ENCODE data around the gene PDCD4. TPM values are rescaled to one million over a fixed set of nuclear protein-coding genes. Genes with fewer than 3 reads are reported as not detected.

PDCD4 gene
- total and polyA plus RNA-seq, 2 of the 8 experiments (the other 6 are each of a cell fraction or from before 2014, with no cell fraction given) = 3.3 to 26.8 TPM

GRCh38 chr10:110867807-110868465 lies 3.8 kb upstream of the PDCD4 start:
- Histone ChIP-seq H2BK20ac (ENCODE audit: low read length) (no peak overlapping the region), H4K20me1 (replicated peaks in 1 of 2; ENCODE audit: control insufficient read depth in 1 of 2, insufficient read depth in 2 of 2, low read length in 2 of 2) (no peaks in the 10 kb centered on the region), H3K23ac (ENCODE audit: insufficient read length) (no peak overlapping the region), H3K4me3 (ENCODE audit: extremely low read depth in 1 of 4, insufficient read depth in 2 of 4, low read depth in 3 of 4, low read length in 4 of 4) (no peak overlapping the region), H2AK5ac (ENCODE audit: low read depth, low read length) (no peak overlapping the region), H3K79me2 (ENCODE audit: control insufficient read depth in 1 of 2, insufficient read depth in 2 of 2, low read length in 2 of 2) (no peaks in the 10 kb centered on the region), H4K8ac (ENCODE audit: extremely low read depth, insufficient read depth, low read length) (no peak overlapping the region), H3K9ac (replicated peaks in 1 of 4; ENCODE audit: extremely low read depth in 1 of 4, low read depth in 3 of 4, low read length in 3 of 4) (no peak overlapping the region), H3K18ac (ENCODE audit: extremely low read depth, low read length) (no peak overlapping the region), H3K4me1 (replicated peaks in 1 of 4; ENCODE audit: control insufficient read depth in 3 of 4, insufficient read depth in 4 of 4, low read length in 3 of 4) (peaks cover 4 to 12% (median 8%) of the 10 kb centered on the region in 4 experiments), H3K4me2 (ENCODE audit: insufficient read depth in 1 of 2, low read depth in 2 of 2, low read length in 2 of 2) (no peak overlapping the region), H3K9me3 (ENCODE audit: insufficient read depth in 2 of 2, low read depth in 1 of 2, low read length in 1 of 2) (no peaks in the 10 kb centered on the region), H2BK5ac (ENCODE audit: low read depth, low read length) (no peak overlapping the region), H2BK12ac (ENCODE audit: low read depth, low read length) (no peak overlapping the region), H3K27me3 (replicated peaks in 1 of 4; ENCODE audit: control insufficient read depth in 3 of 4, extremely low read depth in 1 of 4, insufficient read depth in 3 of 4, low read length in 3 of 4) (no peaks in the 10 kb centered on the region), H4K91ac (replicated peaks; ENCODE audit: insufficient read length, low read length) (no peak overlapping the region), H2BK120ac (replicated peaks; ENCODE audit: low read depth, low read length) (no peak overlapping the region), H3K14ac (ENCODE audit: insufficient read length) (no peak overlapping the region), H3K56ac (replicated peaks; ENCODE audit: insufficient read length, low read depth, low read length) (no peak overlapping the region), H3K36me3 (ENCODE audit: control insufficient read depth in 2 of 4, insufficient read depth in 4 of 4, low read length in 3 of 4) (no peaks in the 10 kb centered on the region; a peak in 1 of 8 replicates), H3K4ac (replicated peaks; ENCODE audit: insufficient read length, low read depth, low read length) (no peak overlapping the region), H3K27ac (ENCODE audit: low read depth, low read length) (no peak overlapping the region), H4K5ac (ENCODE audit: insufficient read length, low read depth, low read length) (no peak overlapping the region), H3K79me1 (ENCODE audit: low read depth, low read length) (no peaks in the 10 kb centered on the region), H2AFZ (ENCODE audit: low read length) (no peak overlapping the region), H2BK15ac (ENCODE audit: low read length) (no peak overlapping the region), H3K23me2 (ENCODE audit: low read depth, low read length) (peaks cover 2% of the 10 kb centered on the region; the same call in 1 of the 2 replicates)
- WGBS, 2 experiments (ENCODE audit: extremely low coverage in 1 of 2, insufficient coverage in 1 of 2, insufficient read length in 1 of 2, insufficient replicate concordance in 2 of 2, low coverage in 1 of 2, low lambda C conversion rate in 2 of 2, missing lambda C conversion rate in 1 of 2) = 89% methylated on average over 4 of the region's 4 CpGs; no CpG with 5 or more reads in 1 of the 2 experiments
- ChIA-PET CTCF (ENCODE audit: partially characterized antibody) (interaction anchor here (1.1 to 2.7 kb wide), 4 partner anchors 10 to 122 kb away, joined by 3 to 10 read pairs (median 6); no protein-coding TSS in a partner anchor), POLR2A (ENCODE audit: partially characterized antibody) (interaction anchor here (0.9 kb wide), 1 partner anchor 32 kb away, joined by 4 read pairs; no protein-coding TSS in a partner anchor)
- no peak for FAIRE-seq
- no peak for DNase-seq (ENCODE audit: low read depth in 1 of 2, low spot score in 2 of 2)
- TF ChIP-seq TCF12 (IDR thresholded peaks at IDR 0.05; ENCODE audit: low read depth, low read length) (no peak), HDAC6 (IDR thresholded peaks at IDR 0.05; ENCODE audit: low read depth, low read length) (no peak), RAD21 (IDR thresholded peaks at IDR 0.05 in 1 of 2, conservative IDR thresholded peaks at IDR 0.05 in 1 of 2; ENCODE audit: low read depth in 2 of 2, low read length in 2 of 2) (no peak), SP4 (IDR thresholded peaks at IDR 0.05; ENCODE audit: low read length) (no peak), CHD1 (IDR thresholded peaks at IDR 0.05; ENCODE audit: low read depth, low read length) (no peak), SIRT6 (IDR thresholded peaks at IDR 0.05; ENCODE audit: low read length) (no peak)
